ENCODE measurements around the gene CAP2. TPM values are rescaled to one million over a fixed set of nuclear protein-coding genes. Genes with fewer than 3 reads are reported as not detected.
"Not testable (repeated sequence)": the region's sequence is repeated elsewhere in the genome, so short reads cannot be mapped to it uniquely, and the experiment has no call there.

CAP2 gene
- total RNA-seq, 1 experiment from 2014 or later = 7.2 TPM

- Mint-ChIP-seq H3K4me3 (no peak overlapping the region), H3K27ac (no peak overlapping the region), H3K27me3 (ENCODE audit: low read depth) (no peaks in the 10 kb centered on the region), H3K4me1 (peaks cover 19% of the 10 kb centered on the region), H3K36me3 (peaks cover 24% of the 10 kb centered on the region), H3K9me3 (peaks cover 28% of the 10 kb centered on the region)
- TF ChIP-seq ZNF121 (CRISPR knock-in tag; IDR thresholded peaks at IDR 0.05) = no peak
- TF ChIP-seq ZNF232 (CRISPR knock-in tag; IDR thresholded peaks at IDR 0.05) = no peak
- TF ChIP-seq CTCF (IDR thresholded peaks at IDR 0.05) = no peak
- no peak for TF ChIP-seq GABPB1 (CRISPR knock-in tag; IDR thresholded peaks at IDR 0.05)
- TF ChIP-seq OVOL2 (CRISPR knock-in tag; IDR thresholded peaks at IDR 0.05; ENCODE audit: borderline replicate concordance) = no peak
- no peak for TF ChIP-seq CREM (CRISPR knock-in tag; IDR thresholded peaks at IDR 0.05)
- TF ChIP-seq MYBL2 (CRISPR knock-in tag; IDR thresholded peaks at IDR 0.05) = no peak
- no peak for TF ChIP-seq ATF6 (CRISPR knock-in tag; IDR thresholded peaks at IDR 0.05)
- TF ChIP-seq ZMAT4 (CRISPR knock-in tag; IDR thresholded peaks at IDR 0.05) = no peak
- ChIA-PET CTCF (no interaction called here), POLR2A (no interaction called here)
- ATAC-seq (no peak), DNase-seq (ENCODE audit: low spot score) (no peak)
Observed at GRCh38 chr6:17413313-17413750, 19.9 kb downstream of the CAP2 start.

GRCh38 chr6:17414395-17414794, 21.0 kb downstream of the CAP2 start:
- POLR2A ChIA-PET, ATAC-seq: not testable (repeated sequence)

GRCh38 chr6:17415321-17415720, 21.9 kb downstream of the CAP2 start:
- no peak for TF ChIP-seq E2F5 (CRISPR knock-in tag; IDR thresholded peaks at IDR 0.05)
- TF ChIP-seq FOXJ3 (CRISPR knock-in tag; IDR thresholded peaks at IDR 0.05; ENCODE audit: borderline replicate concordance) = no peak
- no peak for TF ChIP-seq EMX1 (CRISPR knock-in tag; IDR thresholded peaks at IDR 0.05)
- TF ChIP-seq FOXP1 (CRISPR knock-in tag; IDR thresholded peaks at IDR 0.05; ENCODE audit: borderline replicate concordance) = no peak
- TF ChIP-seq AFF4 (CRISPR knock-in tag; IDR thresholded peaks at IDR 0.05; ENCODE audit: borderline replicate concordance) = no peak
- no peak for TF ChIP-seq USF2 (CRISPR knock-in tag; IDR thresholded peaks at IDR 0.05)
- TF ChIP-seq JAZF1 (CRISPR knock-in tag; IDR thresholded peaks at IDR 0.05) = no peak
- no peak for TF ChIP-seq ZMAT4 (CRISPR knock-in tag; IDR thresholded peaks at IDR 0.05)
- TF ChIP-seq NFYB (CRISPR knock-in tag; conservative IDR thresholded peaks at IDR 0.05; ENCODE audit: low read depth) = no peak
- no peak for TF ChIP-seq ZNF416 (CRISPR knock-in tag; IDR thresholded peaks at IDR 0.05)
- ChIA-PET CTCF (no interaction called here), POLR2A (no interaction called here)
- H3K4me3 Mint-ChIP-seq = no peak overlapping the region
- DNase-seq (ENCODE audit: low spot score) (no peak), ATAC-seq (no peak)
- no peak overlapping the region for H3K27ac Mint-ChIP-seq
- H3K4me1 Mint-ChIP-seq = peaks cover 25% of the 10 kb centered on the region
- peaks cover 18% of the 10 kb centered on the region for H3K9me3 Mint-ChIP-seq
- peaks cover 15% of the 10 kb centered on the region for H3K36me3 Mint-ChIP-seq
- no peaks in the 10 kb centered on the region for H3K27me3 Mint-ChIP-seq (ENCODE audit: low read depth)

More at GRCh38 chr6:17414395-17414794, 21.0 kb downstream of the CAP2 start:
- CTCF ChIA-PET; H3K27ac Mint-ChIP-seq; H3K4me3 Mint-ChIP-seq; H3K27me3 Mint-ChIP-seq (ENCODE audit: low read depth); DNase-seq (ENCODE audit: low spot score): not testable (repeated sequence)
- H3K36me3 Mint-ChIP-seq = peaks cover 24% of the 10 kb centered on the region
- peaks cover 25% of the 10 kb centered on the region for H3K4me1 Mint-ChIP-seq
- H3K9me3 Mint-ChIP-seq = peaks cover 28% of the 10 kb centered on the region
